DMS79 (cell line): ENCODE data around the gene NDST3.

Experiments
- DNase-seq: peaks from one replicate; lab custom pipeline; 2025; lab: John Stamatoyannopoulos, UW

NDST3 gene

GRCh38 chr4:118081434-118081833, 47.1 kb downstream of the NDST3 start:
- DNase-seq: no peak

- no peak for DNase-seq
These were observed 47.9 kb downstream of the NDST3 start for GRCh38 chr4:118082182-118082581.

- DNase-seq: no peak
These were observed 51.4 kb downstream of the NDST3 start for GRCh38 chr4:118085700-118086099.

GRCh38 chr4:118086344-118086743, 52.1 kb downstream of the NDST3 start:
- no peak for DNase-seq

- no peak for DNase-seq
These were observed 53.1 kb downstream of the NDST3 start for GRCh38 chr4:118087366-118087765.

GRCh38 chr4:118099106-118099505, 64.8 kb downstream of the NDST3 start:
- DNase-seq: no peak

GRCh38 chr4:118102195-118102594, 67.9 kb downstream of the NDST3 start:
- DNase-seq: no peak

- DNase-seq: no peak
These were observed 78.1 kb downstream of the NDST3 start for GRCh38 chr4:118112117-118113046.

GRCh38 chr4:118113220-118113619, 78.9 kb downstream of the NDST3 start:
- no peak for DNase-seq

GRCh38 chr4:118114720-118115119, 80.4 kb downstream of the NDST3 start:
- DNase-seq: no peak

GRCh38 chr4:118120120-118120760, 86.0 kb downstream of the NDST3 start:
- no peak for DNase-seq

- DNase-seq: no peak
These were observed 90.7 kb downstream of the NDST3 start for GRCh38 chr4:118124997-118125396.

- no peak for DNase-seq
These were observed 105.0 kb downstream of the NDST3 start for GRCh38 chr4:118139241-118139640.

GRCh38 chr4:118141240-118141639, 107.0 kb downstream of the NDST3 start:
- no peak for DNase-seq

- DNase-seq: no peak
These were observed 120.4 kb downstream of the NDST3 start for GRCh38 chr4:118154649-118155048.

GRCh38 chr4:118155516-118155915, 121.2 kb downstream of the NDST3 start:
- no peak for DNase-seq

- no peak for DNase-seq
These were observed 124.6 kb downstream of the NDST3 start for GRCh38 chr4:118158763-118159375.

GRCh38 chr4:118167306-118167705, 133.0 kb downstream of the NDST3 start:
- DNase-seq: no peak

- DNase-seq: no peak
These were observed 137.1 kb downstream of the NDST3 start for GRCh38 chr4:118171381-118171780.

- DNase-seq: no peak
These were observed 138.8 kb downstream of the NDST3 start for GRCh38 chr4:118173126-118173525.

GRCh38 chr4:118173956-118174725, 139.9 kb downstream of the NDST3 start:
- DNase-seq: no peak

GRCh38 chr4:118175506-118175905, 141.2 kb downstream of the NDST3 start:
- no peak for DNase-seq
